Midbrain (tissue), 1 donor: ENCODE data around the gene CLP1.
"Not testable (repeated sequence)": the region's sequence is repeated elsewhere in the genome, so short reads cannot be mapped to it uniquely, and the experiment has no call there.

Experiments used
- DNase-seq: peaks from one replicate; lab custom pipeline; 2025; lab: John Stamatoyannopoulos, UW

CLP1 gene

GRCh38 chr11:57667117-57667735 lies 9.7 kb downstream of the CLP1 start:
- peak; percentile 99 for DNase-seq

GRCh38 chr11:57667736-57668433 lies 10.3 kb downstream of the CLP1 start, which contains the start of gene ZDHHC5:
TSS of gene ZDHHC5 (plus strand) at chr11:57668114. CDS start at chr11:57673091, 4,977 bp downstream.
- peak; percentile 99 for DNase-seq

GRCh38 chr11:57668434-57668782 lies 10.8 kb downstream of the CLP1 start:
- no peak for DNase-seq

GRCh38 chr11:57674251-57674650 lies 16.7 kb downstream of the CLP1 start:
- DNase-seq: no peak

- DNase-seq: no peak
Measured at GRCh38 chr11:57675176-57675941, 17.8 kb downstream of the CLP1 start.

GRCh38 chr11:57679396-57679795 lies 21.8 kb downstream of the CLP1 start:
- DNase-seq: no peak

- no peak for DNase-seq
Measured at GRCh38 chr11:57680552-57680874, 23.0 kb downstream of the CLP1 start.

- no peak for DNase-seq
Measured at GRCh38 chr11:57681168-57681567, 23.6 kb downstream of the CLP1 start.

- not testable (repeated sequence) for DNase-seq
Measured at GRCh38 chr11:57690474-57690873, 32.9 kb downstream of the CLP1 start.

- DNase-seq: no peak
Measured at GRCh38 chr11:57698843-57699365, 41.3 kb downstream of the CLP1 start.

- no peak for DNase-seq
Measured at GRCh38 chr11:57699813-57700212, 42.3 kb downstream of the CLP1 start.

GRCh38 chr11:57700425-57700824 lies 42.9 kb downstream of the CLP1 start:
- no peak for DNase-seq

- no peak for DNase-seq
Measured at GRCh38 chr11:57703341-57703740, 45.8 kb downstream of the CLP1 start.

GRCh38 chr11:57704932-57705331 lies 47.4 kb downstream of the CLP1 start:
- no peak for DNase-seq

- DNase-seq: not testable (repeated sequence)
Measured at GRCh38 chr11:57705432-57705831, 47.9 kb downstream of the CLP1 start.

GRCh38 chr11:57709802-57710367 lies 52.3 kb downstream of the CLP1 start:
- DNase-seq: no peak
